Smooth muscle cell (in vitro differentiated cells): Measurements from ENCODE around the gene CLCN2. TPM values are rescaled to one million over a fixed set of nuclear protein-coding genes. Genes with fewer than 3 reads are reported as not detected.

Source experiments
- DNase-seq: peaks from one replicate; lab custom pipeline; 2025; ENCODE audit not compliant: unreplicated experiment; lab: John Stamatoyannopoulos, UW
- H2AFZ ChIP-seq: fragments of 200-600 bp; sonication (generic); 2 replicates; pipeline ENCODE4 v1.6.0; 2016; ENCODE audit warnings: antibody characterized with exemption, low read depth, mild to moderate bottlenecking
- H3F3A ChIP-seq: fragments of 200-600 bp; sonication (generic); 2 replicates; pipeline ENCODE4 v1.6.0; 2017; ENCODE audit warnings: antibody characterized with exemption, low read depth
- H3K27ac ChIP-seq: fragments of 200-600 bp; sonication (generic); 2 replicates; pipeline ENCODE4 v1.5.1; 2016; ENCODE audit warnings: low read depth, mild to moderate bottlenecking
- H3K27me3 ChIP-seq: fragments of 200-600 bp; sonication (generic); 2 replicates; pipeline ENCODE4 v1.6.1; 2016; ENCODE audit warnings: low read depth, mild to moderate bottlenecking
- H3K36me3 ChIP-seq: fragments of 200-600 bp; sonication (generic); 2 replicates; pipeline ENCODE4 v1.5.1; 2016; ENCODE audit warnings: low read depth
- H3K4me1 ChIP-seq: fragments of 200-600 bp; sonication (generic); 2 replicates; pipeline ENCODE4 v1.5.1; 2016; ENCODE audit warnings: low read depth
- H3K4me2 ChIP-seq: fragments of 200-600 bp; sonication (generic); 2 replicates; pipeline ENCODE4 v1.6.0; 2016; ENCODE audit warnings: mild to moderate bottlenecking
- H3K4me3 ChIP-seq: fragments of 200-600 bp; sonication (generic); 2 replicates; pipeline ENCODE4 v1.5.1; 2016; ENCODE audit warnings: mild to moderate bottlenecking
- H3K79me2 ChIP-seq: fragments of 200-600 bp; sonication (generic); 2 replicates; pipeline ENCODE4 v1.6.0; 2016; ENCODE audit warnings: low read depth, mild to moderate bottlenecking
- H3K9ac ChIP-seq: fragments of 200-600 bp; sonication (generic); 2 replicates; pipeline ENCODE4 v1.6.0; 2016; ENCODE audit warnings: low read depth
- H3K9me3 ChIP-seq: fragments of 200-600 bp; sonication (generic); replicated peaks from 2 replicates; pipeline ENCODE4 v1.5.1; 2016; ENCODE audit warnings: low read depth
- H4K20me1 ChIP-seq: fragments of 200-600 bp; sonication (generic); 2 replicates; pipeline ENCODE4 v1.6.0; 2016; ENCODE audit warnings: low read depth
- CTCF ChIP-seq: fragments of 200-600 bp; sonication (generic); IDR thresholded peaks from 2 replicates; pipeline ENCODE4 v1.5.1; 2017; ENCODE audit warnings: borderline replicate concordance, mild to moderate bottlenecking, antibody characterized with exemption; ENCODE audit not compliant: insufficient read depth, poor library complexity, severe bottlenecking
- WGBS: methylation state at CpG from one replicate; pipeline ENCODE4 v1.1.7; 2016; ENCODE audit warnings: low lambda C conversion rate; 5-methylcytosine and 5-hydroxymethylcytosine counted together
- polyA plus RNA-seq: library from polyadenylated mRNA; unstranded; fragments of >200 nt; fragmentation: Nextera tagmentation; extraction: Ambion mirVana; gene quantifications from 2 replicates; pipeline ENCODE4 v1.2.1, GENCODE V29; 2016
- total RNA-seq: library from RNA; depleted of rRNA; stranded (reverse); fragments of >200 nt; gene quantifications from 2 replicates; pipeline ENCODE4 v1.2.3, GENCODE V29; 2014

CLCN2 gene
- total RNA-seq: 2.3 and 4.1 TPM in 2 replicates
- 4.5 and 6.5 TPM in 2 replicates for polyA plus RNA-seq

DNA sequence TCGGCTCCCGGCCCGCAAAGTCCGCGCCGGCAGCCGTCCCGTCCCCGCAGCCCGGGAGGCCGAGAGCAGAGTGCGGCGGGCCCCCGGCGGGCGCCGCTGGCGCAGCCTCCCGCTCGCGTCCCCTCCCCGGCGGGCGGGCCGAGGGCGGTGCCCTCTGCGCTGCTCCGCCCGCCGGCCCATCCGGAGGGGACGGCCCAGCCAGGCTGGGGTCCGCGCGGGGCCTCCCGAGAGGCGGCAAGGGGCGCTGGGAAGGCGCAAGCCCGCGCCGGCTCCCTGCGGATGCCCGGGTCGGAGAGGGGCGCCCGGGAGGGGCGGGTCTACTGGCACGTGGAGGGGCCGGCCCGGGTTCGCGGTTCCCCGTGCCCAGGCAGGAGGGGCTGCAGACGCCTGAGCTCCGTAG lies at the start of gene CLCN2, which contains the start of gene POLR2H:
CLCN2 (minus strand) TSS at position 74 of the 400 bp plus-strand sequence. CDS start 126 bp downstream, outside the sequence.
POLR2H (plus strand) TSS at position 179 of the 400 bp plus-strand sequence. CDS start 1,783 bp downstream, outside the sequence.
- peak within 1 kb of the TSS; percentile 28 for H2AFZ ChIP-seq
- peaks cover 24% of the 10 kb centered on the region for H3K79me2 ChIP-seq
- WGBS: under 1% methylated on average over 45 of the region's 56 CpGs
- H4K20me1 ChIP-seq: peaks cover 10% of the 10 kb centered on the region
- H3F3A ChIP-seq: peaks cover 12% of the 10 kb centered on the region
- DNase-seq: peak; percentile 65
- H3K4me1 ChIP-seq: peaks cover 15% of the 10 kb centered on the region
- H3K4me2 ChIP-seq: peak within 1 kb of the TSS; percentile 92
- H3K36me3 ChIP-seq: peaks cover 4% of the 10 kb centered on the region
- peak within 1 kb of the TSS; percentile 77 for H3K4me3 ChIP-seq
- no peaks in the 10 kb centered on the region for H3K27me3 ChIP-seq
- no peak for TF ChIP-seq CTCF
- peak within 1 kb of the TSS; percentile 98 for H3K9ac ChIP-seq
- H3K9me3 ChIP-seq: no peaks in the 10 kb centered on the region
- peak within 1 kb of the TSS; percentile 98 for H3K27ac ChIP-seq

DNA sequence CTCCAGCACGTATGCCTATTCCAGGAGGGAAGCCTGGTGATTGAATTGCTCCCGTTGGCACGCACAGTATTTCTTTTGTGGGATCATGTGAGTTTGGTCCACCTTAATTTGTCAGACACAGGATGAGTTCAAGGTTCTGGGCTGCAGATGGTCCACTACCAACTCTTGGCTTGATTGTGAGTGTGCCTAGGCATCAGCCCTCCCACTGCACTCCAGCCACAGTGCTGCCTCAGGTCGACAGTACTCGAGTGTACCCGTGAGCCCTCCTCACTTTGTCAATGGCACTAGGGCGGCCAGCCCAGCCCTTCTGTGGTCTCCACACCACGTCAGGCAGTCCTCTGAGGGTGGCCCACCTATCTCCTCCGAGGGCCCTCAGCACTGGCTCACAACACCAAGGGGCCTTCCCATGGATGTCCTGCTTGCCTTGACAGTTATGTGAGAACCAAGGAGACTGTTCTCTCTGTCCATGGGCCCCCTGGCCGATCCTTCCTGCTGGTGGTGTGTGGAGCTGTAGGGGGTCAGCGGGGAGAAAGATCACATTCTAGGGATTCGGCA lies 48.6 kb upstream of the CLCN2 start:
- WGBS: 82% methylated on average over 12 of the region's 12 CpGs
- DNase-seq: no peak

DNA sequence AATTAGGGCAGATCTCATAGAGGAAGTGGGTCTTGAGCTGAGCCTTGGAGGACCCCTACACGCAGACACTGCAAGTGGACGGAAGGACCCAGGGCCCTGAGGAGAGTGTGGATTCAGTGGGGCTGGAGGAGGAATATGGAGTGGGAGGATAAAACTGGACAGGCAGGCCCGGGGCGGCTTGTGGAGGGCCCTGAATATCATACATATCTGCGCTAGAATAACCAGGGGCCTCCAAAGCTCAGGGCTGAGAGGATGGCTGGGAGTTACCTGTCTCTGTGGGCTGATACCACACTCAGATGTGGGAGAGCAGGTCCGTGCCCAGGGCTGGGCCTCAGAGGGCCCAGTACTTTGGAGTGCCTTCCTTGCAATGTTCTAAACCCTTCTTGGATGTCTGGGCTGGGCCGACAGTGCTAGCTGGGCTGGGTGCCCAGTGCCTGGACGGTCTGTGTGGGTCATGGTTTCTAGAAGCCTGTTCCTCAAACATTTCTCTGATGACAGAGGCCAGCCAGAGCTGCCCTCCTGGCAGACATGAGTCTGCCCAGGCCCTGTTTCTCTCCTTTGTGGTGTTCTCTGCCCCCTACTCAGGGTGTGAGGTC lies 48.0 kb upstream of the CLCN2 start:
- Histone ChIP-seq H3K79me2 (no peaks in the 10 kb centered on the region), H3K36me3 (no peaks in the 10 kb centered on the region), H2AFZ (no peak overlapping the region), H4K20me1 (no peaks in the 10 kb centered on the region), H3K27ac (no peak overlapping the region), H3K4me2 (no peak overlapping the region), H3K9me3 (no peaks in the 10 kb centered on the region), H3K4me1 (no peaks in the 10 kb centered on the region), H3K27me3 (no peaks in the 10 kb centered on the region), H3K4me3 (no peak overlapping the region), H3K9ac (no peak overlapping the region), H3F3A (no peaks in the 10 kb centered on the region)
- no peak for TF ChIP-seq CTCF
- no peak for DNase-seq
- WGBS: 98% methylated on average over 8 of the region's 8 CpGs

More for the DNA sequence above, 48.6 kb upstream of the CLCN2 start:
- Histone ChIP-seq H3K4me3 (no peak overlapping the region), H3K27ac (no peak overlapping the region), H2AFZ (no peak overlapping the region), H3K9me3 (no peaks in the 10 kb centered on the region), H3K27me3 (no peaks in the 10 kb centered on the region), H3K36me3 (no peaks in the 10 kb centered on the region), H3K4me1 (no peaks in the 10 kb centered on the region), H3K79me2 (no peaks in the 10 kb centered on the region), H3K4me2 (no peak overlapping the region), H3K9ac (no peak overlapping the region), H3F3A (no peaks in the 10 kb centered on the region), H4K20me1 (no peaks in the 10 kb centered on the region)
- TF ChIP-seq CTCF: no peak
